Nephron (organoid): Measurements from ENCODE around the gene SUCLG1.

Experiments
- H3K27ac Mint-ChIP-seq, 3 experiments: 2 replicates each; pipeline ENCODE4 v1.8.0; 2020; ENCODE audit warnings: mixed read lengths in 3 of 3, mild to moderate bottlenecking in 2 of 3, moderate library complexity in 1 of 3
- H3K27me3 Mint-ChIP-seq: 2 replicates; pipeline ENCODE4 v1.8.0; 2021; ENCODE audit warnings: low read depth, mild to moderate bottlenecking, moderate library complexity, mixed read lengths
- H3K36me3 Mint-ChIP-seq: 2 replicates; pipeline ENCODE4 v1.8.0; 2020; ENCODE audit warnings: low read depth, mixed read lengths
- H3K4me1 Mint-ChIP-seq: 2 replicates; pipeline ENCODE4 v1.8.0; 2020; ENCODE audit warnings: mixed read lengths
- H3K4me3 Mint-ChIP-seq, 3 experiments: 2 replicates each; pipeline ENCODE4 v1.8.0; 2020; ENCODE audit warnings: mild to moderate bottlenecking in 3 of 3, mixed read lengths in 3 of 3, moderate library complexity in 2 of 3
- H3K9me3 Mint-ChIP-seq: 2 replicates; pipeline ENCODE4 v1.8.0; 2020; ENCODE audit warnings: mixed read lengths
- CTCF ChIP-seq, 3 experiments: fragments of 200-600 bp; sonication (generic); IDR thresholded peaks; one replicate each; pipeline ENCODE4 v1.5.0; 2021; ENCODE audit warnings: antibody characterized with exemption in 3 of 3; ENCODE audit not compliant: unreplicated experiment in 3 of 3

SUCLG1 gene

GRCh38 chr2:84459018-84459943 is at the start of gene SUCLG1:
Gene SUCLG1 (minus strand): TSS chr2:84459280. CDS start chr2:84459269, 11 bp downstream.
- H3K27me3 Mint-ChIP-seq = no peaks in the 10 kb centered on the region
- no peak for TF ChIP-seq CTCF (IDR thresholded peaks at IDR 0.05; ENCODE audit: unreplicated experiment in 3 of 3)
- no peaks in the 10 kb centered on the region for H3K9me3 Mint-ChIP-seq
- H3K4me3 Mint-ChIP-seq = peak within 1 kb of the TSS; percentile 91 to 99 (median 98)
- H3K27ac Mint-ChIP-seq = peak within 1 kb of the TSS; percentile 89 to 98 (median 97)
- no peaks in the 10 kb centered on the region for H3K36me3 Mint-ChIP-seq
- peaks cover 30% of the 10 kb centered on the region for H3K4me1 Mint-ChIP-seq

GRCh38 chr2:84498150-84498799 is 39.2 kb upstream of the SUCLG1 start:
- H3K36me3 Mint-ChIP-seq = no peaks in the 10 kb centered on the region
- H3K4me1 Mint-ChIP-seq = no peaks in the 10 kb centered on the region
- no peaks in the 10 kb centered on the region for H3K9me3 Mint-ChIP-seq
- H3K27ac Mint-ChIP-seq = no peak overlapping the region
- H3K27me3 Mint-ChIP-seq = peaks cover 3% of the 10 kb centered on the region
- H3K4me3 Mint-ChIP-seq = no peak overlapping the region
- TF ChIP-seq CTCF (IDR thresholded peaks at IDR 0.05; ENCODE audit: unreplicated experiment in 3 of 3) = no peak

GRCh38 chr2:84497285-84497684 is 38.2 kb upstream of the SUCLG1 start:
- Mint-ChIP-seq H3K36me3 (no peaks in the 10 kb centered on the region), H3K27me3 (peaks cover 3% of the 10 kb centered on the region), H3K27ac (no peak overlapping the region), H3K4me3 (no peak overlapping the region), H3K9me3 (no peaks in the 10 kb centered on the region), H3K4me1 (no peaks in the 10 kb centered on the region)
- no peak for TF ChIP-seq CTCF (IDR thresholded peaks at IDR 0.05; ENCODE audit: unreplicated experiment in 3 of 3)

- TF ChIP-seq CTCF (IDR thresholded peaks at IDR 0.05; ENCODE audit: unreplicated experiment in 3 of 3) = no peak
- no peaks in the 10 kb centered on the region for H3K9me3 Mint-ChIP-seq
- H3K36me3 Mint-ChIP-seq = no peaks in the 10 kb centered on the region
- H3K27ac Mint-ChIP-seq = no peak overlapping the region
- H3K27me3 Mint-ChIP-seq = peaks cover 3% of the 10 kb centered on the region
- no peaks in the 10 kb centered on the region for H3K4me1 Mint-ChIP-seq
- H3K4me3 Mint-ChIP-seq = no peak overlapping the region
These were observed 37.3 kb upstream of the SUCLG1 start for GRCh38 chr2:84496386-84496785.

- Mint-ChIP-seq H3K4me1 (no peaks in the 10 kb centered on the region), H3K27ac (no peak overlapping the region), H3K4me3 (no peak overlapping the region), H3K9me3 (no peaks in the 10 kb centered on the region), H3K36me3 (no peaks in the 10 kb centered on the region), H3K27me3 (peaks cover 3% of the 10 kb centered on the region)
- TF ChIP-seq CTCF (IDR thresholded peaks at IDR 0.05; ENCODE audit: unreplicated experiment in 3 of 3) = peak; percentile 57 to 75 (median 66)
These were observed 36.6 kb upstream of the SUCLG1 start for GRCh38 chr2:84495539-84496146.
